ENCODE results near the gene CHKA.

CHKA gene

GRCh38 chr11:68121067-68121899 lies at the start of gene CHKA:
Gene CHKA (minus strand): TSS chr11:68121388. CDS start chr11:68121177, 211 bp downstream.
- DNase-seq (ENCODE audit: low spot score) = peak; percentile 96

- DNase-seq (ENCODE audit: low spot score) = no peak
These were observed 48.3 kb upstream of the CHKA start for GRCh38 chr11:68169442-68169841.

- DNase-seq (ENCODE audit: low spot score) = no peak
These were observed 47.5 kb upstream of the CHKA start for GRCh38 chr11:68168694-68169093.

- DNase-seq (ENCODE audit: low spot score) = no peak
These were observed 46.3 kb upstream of the CHKA start for GRCh38 chr11:68167474-68167873.

GRCh38 chr11:68166969-68167368 lies 45.8 kb upstream of the CHKA start:
- no peak for DNase-seq (ENCODE audit: low spot score)

GRCh38 chr11:68165601-68166000 lies 44.4 kb upstream of the CHKA start:
- no peak for DNase-seq (ENCODE audit: low spot score)

- DNase-seq (ENCODE audit: low spot score) = no peak
These were observed 43.2 kb upstream of the CHKA start for GRCh38 chr11:68164437-68164836.

- DNase-seq (ENCODE audit: low spot score) = no peak
These were observed 42.5 kb upstream of the CHKA start for GRCh38 chr11:68163691-68164090.

- no peak for DNase-seq (ENCODE audit: low spot score)
These were observed 39.0 kb upstream of the CHKA start for GRCh38 chr11:68160100-68160695.

- DNase-seq (ENCODE audit: low spot score) = no peak
These were observed 38.5 kb upstream of the CHKA start for GRCh38 chr11:68159665-68160064.

GRCh38 chr11:68159161-68159560 lies 38.0 kb upstream of the CHKA start:
- DNase-seq (ENCODE audit: low spot score) = no peak

- no peak for DNase-seq (ENCODE audit: low spot score)
These were observed 37.4 kb upstream of the CHKA start for GRCh38 chr11:68158580-68158979.

- DNase-seq (ENCODE audit: low spot score) = no peak
These were observed 32.6 kb upstream of the CHKA start for GRCh38 chr11:68153742-68154141.

GRCh38 chr11:68150037-68150436 lies 28.8 kb upstream of the CHKA start:
- DNase-seq (ENCODE audit: low spot score) = no peak

- DNase-seq (ENCODE audit: low spot score) = no peak
These were observed 28.2 kb upstream of the CHKA start for GRCh38 chr11:68149417-68149816.

- DNase-seq (ENCODE audit: low spot score) = no peak
These were observed 27.7 kb upstream of the CHKA start for GRCh38 chr11:68148879-68149278.

GRCh38 chr11:68148071-68148805 lies 27.1 kb upstream of the CHKA start:
- DNase-seq (ENCODE audit: low spot score) = no peak

- DNase-seq (ENCODE audit: low spot score) = peak; percentile 59
These were observed 25.7 kb upstream of the CHKA start for GRCh38 chr11:68146704-68147474.

GRCh38 chr11:68146010-68146540 lies 24.9 kb upstream of the CHKA start:
- DNase-seq (ENCODE audit: low spot score) = no peak

GRCh38 chr11:68145120-68145866 lies 24.1 kb upstream of the CHKA start:
- DNase-seq (ENCODE audit: low spot score) = no peak

- no peak for DNase-seq (ENCODE audit: low spot score)
These were observed 22.1 kb upstream of the CHKA start for GRCh38 chr11:68143310-68143689.
